ENCODE results near the gene TLE7.

The TLE7 gene

GRCh38 chr16:71412270-71413160, 29.3 kb downstream of the TLE7 start:
- DNase-seq: peak; percentile 56

GRCh38 chr16:71410146-71410545, 31.7 kb downstream of the TLE7 start:
- DNase-seq: no peak

- no peak for DNase-seq
Measured at GRCh38 chr16:71409011-71409775, 32.7 kb downstream of the TLE7 start.

- no peak for DNase-seq
Measured at GRCh38 chr16:71408536-71408935, 33.3 kb downstream of the TLE7 start.

GRCh38 chr16:71407731-71408130, 34.1 kb downstream of the TLE7 start:
- DNase-seq: no peak

- no peak for DNase-seq
Measured at GRCh38 chr16:71406724-71407123, 35.1 kb downstream of the TLE7 start.

GRCh38 chr16:71406316-71406715, 35.5 kb downstream of the TLE7 start:
- no peak for DNase-seq

GRCh38 chr16:71404364-71404763, 37.5 kb downstream of the TLE7 start:
- no peak for DNase-seq

GRCh38 chr16:71402674-71403073, 39.2 kb downstream of the TLE7 start:
- no peak for DNase-seq

- DNase-seq: no peak
Measured at GRCh38 chr16:71402007-71402406, 39.8 kb downstream of the TLE7 start.

GRCh38 chr16:71399801-71400563, 41.9 kb downstream of the TLE7 start:
- DNase-seq: no peak

- no peak for DNase-seq
Measured at GRCh38 chr16:71396594-71396993, 45.3 kb downstream of the TLE7 start.

- no peak for DNase-seq
Measured at GRCh38 chr16:71389330-71389729, 52.5 kb downstream of the TLE7 start.

GRCh38 chr16:71387045-71387871, 54.6 kb downstream of the TLE7 start:
- no peak for DNase-seq

- no peak for DNase-seq
Measured at GRCh38 chr16:71384073-71384724, 57.7 kb downstream of the TLE7 start.

- DNase-seq: no peak
Measured at GRCh38 chr16:71383054-71383773, 58.6 kb downstream of the TLE7 start.

- no peak for DNase-seq
Measured at GRCh38 chr16:71380831-71381230, 61.0 kb downstream of the TLE7 start.

Data from right kidney (tissue), 1 donor.